NCI-H524 treated with DMSO at 0.1 percent for 48 hours (cell line): ENCODE data around the gene TAF11L2.
"Not testable (repeated sequence)": the region's sequence is repeated elsewhere in the genome, so short reads cannot be mapped to it uniquely, and the experiment has no call there.

ENCODE experiments used
- DNase-seq: peaks from one replicate; lab custom pipeline; 2025; lab: John Stamatoyannopoulos, UW

Gene TAF11L2

GRCh38 chr5:17497931-17498330 lies at the start of gene TAF11L2:
Gene TAF11L2 (plus strand): TSS chr5:17498231.
- not testable (repeated sequence) for DNase-seq

GRCh38 chr5:17448877-17449276 lies 49.2 kb upstream of the TAF11L2 start:
- no peak for DNase-seq

- DNase-seq: no peak
Observed at GRCh38 chr5:17452936-17453335, 45.1 kb upstream of the TAF11L2 start.

GRCh38 chr5:17455942-17456341 lies 42.1 kb upstream of the TAF11L2 start:
- no peak for DNase-seq

GRCh38 chr5:17461793-17462192 lies 36.2 kb upstream of the TAF11L2 start:
- DNase-seq: no peak

GRCh38 chr5:17463653-17464052 lies 34.4 kb upstream of the TAF11L2 start:
- no peak for DNase-seq

- peak; percentile 7 for DNase-seq
Observed at GRCh38 chr5:17470064-17470463, 28.0 kb upstream of the TAF11L2 start.

- not testable (repeated sequence) for DNase-seq
Observed at GRCh38 chr5:17475064-17475463, 23.0 kb upstream of the TAF11L2 start.

- peak; percentile 29 for DNase-seq
Observed at GRCh38 chr5:17477043-17477442, 21.0 kb upstream of the TAF11L2 start.

- DNase-seq: peak; percentile 30
Observed at GRCh38 chr5:17477573-17478265, 20.3 kb upstream of the TAF11L2 start.

GRCh38 chr5:17481378-17481777 lies 16.7 kb upstream of the TAF11L2 start:
- DNase-seq: no peak

GRCh38 chr5:17482790-17483189 lies 15.2 kb upstream of the TAF11L2 start:
- no peak for DNase-seq

GRCh38 chr5:17486464-17487173 lies 11.4 kb upstream of the TAF11L2 start:
- not testable (repeated sequence) for DNase-seq

GRCh38 chr5:17487174-17487512 lies 10.9 kb upstream of the TAF11L2 start:
- no peak for DNase-seq

- not testable (repeated sequence) for DNase-seq
Observed at GRCh38 chr5:17491257-17491656, 6.8 kb upstream of the TAF11L2 start.

- no peak for DNase-seq
Observed at GRCh38 chr5:17492770-17493169, 5.3 kb upstream of the TAF11L2 start.

- no peak for DNase-seq
Observed at GRCh38 chr5:17497446-17497845, 585 bp upstream of the TAF11L2 start.

GRCh38 chr5:17511775-17512325 lies 13.8 kb downstream of the TAF11L2 start:
- no peak for DNase-seq

- DNase-seq: not testable (repeated sequence)
Observed at GRCh38 chr5:17517526-17517925, 19.5 kb downstream of the TAF11L2 start.

GRCh38 chr5:17518067-17518466 lies 20.0 kb downstream of the TAF11L2 start, which contains the start of gene TAF11L3:
Gene TAF11L3 (plus strand): TSS chr5:17518367.
- DNase-seq: not testable (repeated sequence)

- DNase-seq: not testable (repeated sequence)
Observed at GRCh38 chr5:17519508-17519907, 21.5 kb downstream of the TAF11L2 start.

GRCh38 chr5:17521501-17521900 lies 23.5 kb downstream of the TAF11L2 start, which contains the start of gene TAF11L4:
Gene TAF11L4 (plus strand): TSS chr5:17521801.
- not testable (repeated sequence) for DNase-seq

GRCh38 chr5:17524935-17525334 lies 26.9 kb downstream of the TAF11L2 start, which contains the start of gene TAF11L5:
Gene TAF11L5 (plus strand): TSS chr5:17525235.
- DNase-seq: not testable (repeated sequence)
